Activated T-helper 9 cell treated with anti-CD3 and anti-CD28 coated beads, Interleukin-2, amount 50 U/mL, for 16 hours (primary cell): ENCODE results near the gene ANKRD17.

ENCODE experiments used
- DNase-seq: peaks from one replicate; pipeline ENCODE4 v3.0.0-alpha.2; 2020; ENCODE audit warnings: low read depth

The ANKRD17 gene

GRCh38 chr4:73103799-73104503, 154.6 kb downstream of the ANKRD17 start:
- DNase-seq: no peak

DNA sequence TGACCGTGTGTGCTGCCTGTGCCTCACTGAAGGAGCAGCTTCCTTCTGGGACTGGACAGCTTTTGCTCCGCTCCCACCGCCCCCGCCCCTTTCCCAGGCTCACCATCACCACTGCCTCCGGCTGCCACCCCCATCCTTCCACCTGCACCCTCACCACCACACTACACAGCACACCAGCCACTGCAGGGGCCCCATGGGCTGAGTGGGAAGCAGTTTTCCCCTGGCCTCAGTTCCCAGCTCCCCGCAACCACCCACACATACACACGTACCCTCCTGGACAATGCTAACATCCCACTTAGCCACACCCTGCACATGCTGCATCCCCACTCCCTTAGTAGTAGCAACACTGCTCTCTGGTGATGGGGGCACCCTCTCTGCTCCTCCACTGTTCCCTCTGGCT, 159.5 kb downstream of the ANKRD17 start:
- no peak for DNase-seq

DNA sequence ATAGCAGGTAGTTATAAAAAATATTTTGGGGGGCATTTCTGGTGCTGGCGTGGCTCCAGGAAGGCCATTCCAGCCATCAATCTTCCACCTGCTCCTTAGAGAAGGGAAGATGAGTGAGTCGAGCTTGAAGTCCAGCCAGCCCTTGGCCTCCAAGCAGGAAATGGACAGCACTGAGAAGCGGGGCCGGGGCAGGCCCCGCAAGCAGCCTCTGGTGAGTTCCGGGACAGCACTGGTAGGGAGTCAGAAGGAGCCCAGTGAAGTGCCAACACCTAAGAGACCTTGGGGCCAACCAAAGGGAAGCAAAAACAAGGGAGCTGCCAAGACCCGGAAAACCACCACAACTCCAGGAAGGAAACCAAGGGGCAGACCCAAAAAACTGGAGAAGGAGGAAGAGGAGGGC, 159.9 kb downstream of the ANKRD17 start:
- DNase-seq: no peak

DNA sequence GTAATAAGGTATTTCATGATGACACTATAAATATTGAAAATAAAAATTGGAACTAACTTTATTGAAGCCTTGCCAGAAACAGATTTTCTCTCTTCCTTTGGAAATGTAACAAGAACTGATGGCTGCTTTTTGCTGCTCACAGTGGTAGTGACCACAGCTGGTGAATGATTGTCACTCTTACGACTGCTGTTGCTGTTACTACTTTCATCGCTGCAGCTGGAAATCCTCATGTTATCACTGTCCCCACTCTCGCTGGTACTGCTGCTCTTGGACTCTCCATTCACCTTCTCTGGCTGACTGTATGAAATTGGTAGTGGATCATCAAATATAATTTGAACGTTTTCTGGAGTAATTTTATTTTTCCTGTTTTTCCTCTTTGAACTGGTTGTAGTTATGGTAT, 160.6 kb downstream of the ANKRD17 start:
- no peak for DNase-seq

GRCh38 chr4:73092868-73093267, 165.7 kb downstream of the ANKRD17 start:
- no peak for DNase-seq

DNA sequence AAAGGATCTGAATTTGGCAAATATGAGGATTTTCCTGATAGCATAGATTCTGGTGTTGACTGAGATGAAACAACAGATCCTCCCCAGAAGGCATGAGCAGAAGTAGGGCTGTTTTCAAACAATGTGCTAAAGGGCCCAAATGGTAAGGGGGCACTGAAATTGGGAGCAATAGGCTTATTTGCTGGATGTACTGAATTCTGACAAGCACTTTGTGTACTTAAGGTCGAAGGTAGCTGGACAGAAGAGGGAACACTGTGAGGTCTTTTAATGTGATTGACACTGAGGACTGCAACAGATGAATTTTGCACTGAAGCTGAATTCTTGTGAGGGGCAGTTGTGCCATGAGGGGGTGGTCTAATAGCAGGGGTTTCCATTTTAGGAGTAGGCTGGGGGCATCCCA, 167.9 kb downstream of the ANKRD17 start:
- DNase-seq: no peak

- no peak for DNase-seq
Observed at GRCh38 chr4:73087871-73088270, 170.7 kb downstream of the ANKRD17 start.

DNA sequence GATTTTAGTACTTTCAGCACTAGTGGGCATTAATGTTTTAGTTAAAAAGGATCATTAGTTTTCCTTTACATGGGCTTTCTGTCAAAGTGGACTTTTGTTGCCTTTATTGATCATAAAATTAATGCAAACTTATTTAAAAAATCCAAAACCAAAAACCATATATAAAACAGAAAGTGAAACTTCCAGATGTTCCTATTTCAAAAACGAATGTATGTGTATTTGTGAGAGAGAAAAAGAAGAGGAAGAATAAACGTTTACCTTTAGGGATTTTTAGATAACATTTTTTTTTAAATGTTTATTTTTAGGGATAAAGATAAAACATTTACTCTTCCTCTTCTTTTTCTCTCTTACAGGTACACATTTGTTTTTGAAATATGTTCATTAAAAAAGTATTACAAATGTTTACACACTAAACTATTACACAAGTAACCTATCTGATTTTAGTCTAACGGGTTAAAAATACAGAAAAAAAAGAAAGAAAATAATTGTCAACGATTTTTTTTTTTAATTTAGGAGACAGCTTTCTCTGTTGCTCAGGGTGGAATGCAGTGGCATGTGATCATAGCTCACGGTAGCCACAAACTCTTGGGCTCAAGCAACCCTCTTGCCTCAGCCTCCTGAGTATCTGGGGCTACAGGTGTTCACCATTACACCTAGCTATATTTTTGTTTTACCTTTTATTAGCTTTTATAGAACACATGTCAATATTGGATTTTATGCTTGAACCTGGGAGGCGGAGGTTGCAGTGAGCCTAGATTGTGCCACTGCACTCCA, 172.3 kb downstream of the ANKRD17 start:
- no peak for DNase-seq

DNA sequence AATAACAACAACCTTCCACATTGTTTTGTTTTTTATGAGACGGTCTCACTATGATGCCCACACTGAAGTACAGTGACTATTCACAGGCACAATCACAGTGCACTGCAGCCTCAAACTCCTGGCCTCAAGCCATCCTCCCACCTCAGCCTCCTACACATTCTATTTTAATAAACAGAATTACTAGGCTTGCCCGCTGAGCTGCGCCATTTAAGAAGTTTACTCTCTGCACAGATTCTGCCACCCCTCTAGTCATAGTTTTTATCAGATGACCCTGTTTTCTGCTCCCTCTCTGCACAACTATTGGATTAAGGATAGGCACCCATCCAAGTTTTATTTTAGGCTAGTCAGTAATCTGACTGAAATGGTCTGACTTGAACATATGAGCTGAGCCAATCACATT, 177.8 kb downstream of the ANKRD17 start:
- no peak for DNase-seq

- no peak for DNase-seq
Observed at GRCh38 chr4:73075832-73076231, 182.8 kb downstream of the ANKRD17 start.

DNA sequence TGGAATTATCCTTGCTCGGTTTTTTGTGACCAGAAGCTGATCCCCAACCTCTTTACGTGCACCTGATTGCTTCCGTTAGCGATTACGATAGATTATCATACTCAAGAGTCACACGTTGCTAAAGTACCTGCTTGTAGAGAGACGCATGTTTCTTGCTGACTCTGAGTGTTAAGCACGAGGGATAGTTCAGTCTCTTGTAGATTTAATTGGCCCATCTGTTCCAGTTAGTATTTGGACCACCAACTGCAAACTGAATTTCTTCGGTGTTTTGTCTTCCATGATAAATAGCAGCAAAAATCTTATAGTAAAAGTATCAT, 188.6 kb downstream of the ANKRD17 start:
- no peak for DNase-seq

DNA sequence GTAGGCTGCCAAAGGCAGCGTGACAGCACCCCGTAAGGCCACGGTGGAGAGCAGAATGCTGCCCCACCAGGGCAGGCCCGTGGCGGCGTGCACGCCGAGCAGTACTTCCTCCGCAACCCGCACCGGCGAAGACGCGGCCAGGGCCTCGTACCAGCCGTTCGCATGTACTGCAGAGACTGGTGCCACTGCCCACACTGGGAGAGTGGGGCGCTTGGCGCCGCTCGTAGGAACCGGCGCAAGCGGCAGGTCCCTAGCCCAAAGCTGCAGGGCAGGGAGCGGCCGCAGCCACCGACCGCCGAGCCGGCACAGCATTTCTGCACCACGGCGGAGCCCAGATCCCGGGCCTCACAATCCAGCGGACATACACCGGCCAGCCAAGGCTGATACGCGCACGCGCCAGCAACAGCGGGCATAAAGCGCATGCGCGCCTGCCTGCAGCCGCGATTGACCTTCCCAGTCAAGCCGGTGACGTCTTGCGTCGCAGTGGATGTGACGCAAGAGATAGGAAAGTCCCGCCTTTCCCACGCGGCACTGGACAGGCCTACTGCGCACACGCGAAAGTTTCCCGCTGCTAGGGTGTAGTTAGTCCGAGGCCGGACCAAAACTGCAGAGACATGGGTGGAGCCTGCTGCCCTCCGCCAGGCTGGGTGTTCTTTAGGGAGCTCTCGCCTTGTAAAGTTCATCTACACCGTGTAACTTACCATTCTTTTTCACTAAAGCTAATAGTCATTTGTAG, 189.1 kb downstream of the ANKRD17 start, which contains the start of gene COX18:
TSS of gene COX18 (minus strand) at position 379 of the 736 bp plus-strand sequence. CDS start at position 312, 67 bp downstream.
- DNase-seq: peak; percentile 93

GRCh38 chr4:73068491-73069337, 189.9 kb downstream of the ANKRD17 start:
- no peak for DNase-seq

GRCh38 chr4:73067971-73068394, 190.6 kb downstream of the ANKRD17 start:
- peak; percentile 6 for DNase-seq

GRCh38 chr4:73066928-73067327, 191.7 kb downstream of the ANKRD17 start:
- DNase-seq: no peak

DNA sequence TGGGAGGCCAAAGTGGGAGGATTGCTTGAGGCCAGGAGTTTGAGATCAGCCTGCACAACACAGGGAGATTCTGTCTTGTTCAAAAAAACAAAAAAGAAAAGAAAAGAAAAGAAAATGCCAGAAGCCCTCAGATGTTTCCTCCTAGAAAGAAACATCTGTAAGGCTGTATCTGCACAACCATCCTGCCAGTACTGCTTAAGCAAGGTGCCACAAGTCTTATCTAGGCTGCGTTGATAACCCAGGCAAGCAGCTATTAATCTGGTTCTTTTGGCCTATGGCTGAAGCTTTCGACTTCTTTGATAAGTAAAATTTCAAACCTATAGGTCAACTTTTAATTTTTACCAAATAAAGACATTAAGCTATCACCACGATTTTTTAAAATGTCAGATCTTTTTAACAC, 192.2 kb downstream of the ANKRD17 start:
- DNase-seq: no peak

DNA sequence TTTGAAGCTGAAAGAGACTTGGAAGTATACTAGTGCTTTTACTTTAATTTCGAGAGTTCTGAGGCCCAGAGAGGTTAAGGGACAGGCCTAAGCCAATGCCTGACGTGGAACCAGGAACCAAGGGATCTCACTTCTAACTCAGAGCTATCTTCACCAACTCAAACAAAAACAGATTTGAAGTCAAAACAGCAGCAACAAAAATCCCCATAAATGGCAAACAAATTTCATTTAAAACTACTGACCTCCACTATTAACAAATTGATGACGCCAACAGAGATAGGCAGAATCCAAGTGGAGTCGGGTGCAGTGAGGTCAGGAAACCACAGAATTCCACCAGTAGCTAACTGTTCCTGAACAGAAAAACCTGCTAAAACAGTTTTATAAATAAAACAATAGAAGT, 194.1 kb downstream of the ANKRD17 start:
- no peak for DNase-seq

GRCh38 chr4:73055241-73055897, 203.2 kb downstream of the ANKRD17 start:
- DNase-seq: no peak

- no peak for DNase-seq
Observed at GRCh38 chr4:73053974-73054480, 204.6 kb downstream of the ANKRD17 start.

- no peak for DNase-seq
Observed at GRCh38 chr4:73053076-73053475, 205.5 kb downstream of the ANKRD17 start.

DNA sequence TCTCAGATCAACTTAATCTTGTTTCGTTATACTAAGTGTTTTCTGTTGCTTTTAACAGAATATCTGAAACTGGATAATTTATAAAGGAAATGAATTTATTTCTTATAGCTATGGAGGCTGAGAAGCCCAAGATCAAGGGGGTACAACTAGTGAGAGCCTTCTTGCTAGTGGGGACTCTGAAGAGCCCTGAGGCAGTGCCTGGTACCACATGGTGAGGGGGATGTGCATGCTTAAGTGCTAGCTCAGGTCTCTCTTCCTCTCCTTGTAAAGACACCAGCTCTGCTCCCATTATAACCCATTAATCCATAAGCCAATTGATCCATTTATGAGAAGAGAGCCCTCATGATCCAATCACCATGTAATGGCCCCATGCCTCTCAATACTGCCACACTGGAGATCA, 207.0 kb downstream of the ANKRD17 start:
- no peak for DNase-seq
